ENCODE data around the gene PEMT. TPM values are rescaled to one million over a fixed set of nuclear protein-coding genes. Genes with fewer than 3 reads are reported as not detected.

The PEMT gene
- total and polyA plus RNA-seq, 2 donors (not counting 1 experiment from before 2014, with no cell fraction given) = 18.0 to 18.6 TPM

- no peak overlapping the region for H3K4me2 ChIP-seq (ENCODE audit: extremely low read depth, insufficient read depth, low read length)
- H3K9me3 ChIP-seq (ENCODE audit: control insufficient read depth, insufficient read depth, low read depth, low read length) = no peaks in the 10 kb centered on the region
- H3K27ac ChIP-seq (ENCODE audit: insufficient read depth, low read length) = no peak overlapping the region
- H2AFZ ChIP-seq (ENCODE audit: low read length) = no peak overlapping the region
- no peak overlapping the region for H3K4me3 ChIP-seq (replicated peaks in 1 of 4; ENCODE audit: control extremely low read depth in 1 of 4, insufficient read depth in 1 of 4, low read depth in 3 of 4, low read length in 4 of 4)
- H3K27me3 ChIP-seq (ENCODE audit: control insufficient read depth, insufficient read depth, low read length) = peaks cover 3% of the 10 kb centered on the region
- no peaks in the 10 kb centered on the region for H3K36me3 ChIP-seq (ENCODE audit: control insufficient read depth, insufficient read depth, low read length)
- no peaks in the 10 kb centered on the region for H3K79me2 ChIP-seq (ENCODE audit: control insufficient read depth, insufficient read depth, low read length)
- TF ChIP-seq, protein P1, sequence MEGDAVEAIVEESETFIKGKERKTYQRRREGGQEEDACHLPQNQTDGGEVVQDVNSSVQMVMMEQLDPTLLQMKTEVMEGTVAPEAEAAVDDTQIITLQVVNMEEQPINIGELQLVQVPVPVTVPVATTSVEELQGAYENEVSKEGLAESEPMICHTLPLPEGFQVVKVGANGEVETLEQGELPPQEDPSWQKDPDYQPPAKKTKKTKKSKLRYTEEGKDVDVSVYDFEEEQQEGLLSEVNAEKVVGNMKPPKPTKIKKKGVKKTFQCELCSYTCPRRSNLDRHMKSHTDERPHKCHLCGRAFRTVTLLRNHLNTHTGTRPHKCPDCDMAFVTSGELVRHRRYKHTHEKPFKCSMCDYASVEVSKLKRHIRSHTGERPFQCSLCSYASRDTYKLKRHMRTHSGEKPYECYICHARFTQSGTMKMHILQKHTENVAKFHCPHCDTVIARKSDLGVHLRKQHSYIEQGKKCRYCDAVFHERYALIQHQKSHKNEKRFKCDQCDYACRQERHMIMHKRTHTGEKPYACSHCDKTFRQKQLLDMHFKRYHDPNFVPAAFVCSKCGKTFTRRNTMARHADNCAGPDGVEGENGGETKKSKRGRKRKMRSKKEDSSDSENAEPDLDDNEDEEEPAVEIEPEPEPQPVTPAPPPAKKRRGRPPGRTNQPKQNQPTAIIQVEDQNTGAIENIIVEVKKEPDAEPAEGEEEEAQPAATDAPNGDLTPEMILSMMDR (conservative IDR thresholded peaks at IDR 0.05 in 1 of 2, IDR thresholded peaks at IDR 0.05 in 1 of 2; ENCODE audit: low read depth in 1 of 2, low read length in 2 of 2) = peak in 1 of 2 donors; percentile 34
- no peak for TF ChIP-seq EZH2 (IDR thresholded peaks at IDR 0.05; ENCODE audit: low read length, missing control alignments)
- DNase-seq (ENCODE audit: low read depth in 2 of 2) = no peak
- no peaks in the 10 kb centered on the region for H4K20me1 ChIP-seq (ENCODE audit: control insufficient read depth, extremely low read depth, insufficient read depth, low read length)
- H3K4me1 ChIP-seq (ENCODE audit: control insufficient read depth, extremely low read depth, insufficient read depth, low read length) = peaks cover 2% of the 10 kb centered on the region
- H3K9ac ChIP-seq (ENCODE audit: insufficient read depth, low read length) = no peak overlapping the region
Observed at GRCh38 chr17:17500999-17501605, 90.4 kb downstream of the PEMT start.

DNA sequence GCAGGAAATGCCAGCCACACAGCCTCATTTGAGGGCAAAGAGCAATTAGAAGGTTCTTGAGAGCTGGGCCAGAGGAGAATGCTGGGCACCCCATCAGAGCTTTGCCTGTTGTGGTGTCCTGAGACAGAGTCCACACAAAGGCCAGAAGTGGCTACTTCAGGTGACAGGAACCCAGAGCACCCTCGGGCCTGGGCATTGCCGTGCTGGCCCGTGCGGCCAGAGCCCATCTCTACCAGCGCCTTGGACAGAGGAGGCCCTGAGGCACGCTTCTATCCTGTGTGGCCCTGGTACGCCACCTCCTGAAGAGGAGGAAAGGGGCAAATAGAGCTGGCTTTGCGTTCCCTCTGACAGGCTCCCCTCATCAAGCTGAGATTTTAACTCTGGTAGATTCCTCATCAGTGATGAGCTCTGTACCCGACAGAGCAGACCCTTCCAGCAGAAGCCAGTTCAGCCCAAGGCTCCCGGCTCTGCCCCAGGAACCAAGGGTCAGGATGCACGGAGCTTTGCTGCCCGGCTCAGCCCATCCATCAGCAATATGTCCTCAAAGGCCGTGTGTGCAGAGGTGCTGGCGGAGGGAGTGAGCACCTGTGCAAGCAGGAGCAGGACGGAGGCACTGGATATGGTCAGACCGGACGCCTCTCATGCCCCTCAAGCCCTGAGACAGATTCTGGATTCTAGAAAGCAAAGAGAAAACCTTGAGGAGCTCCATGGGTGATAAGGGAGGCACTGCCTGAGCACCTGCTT, 91.9 kb downstream of the PEMT start:
- no peaks in the 10 kb centered on the region for H3K9me3 ChIP-seq (ENCODE audit: control insufficient read depth, insufficient read depth, low read depth, low read length)
- no peaks in the 10 kb centered on the region for H4K20me1 ChIP-seq (ENCODE audit: control insufficient read depth, extremely low read depth, insufficient read depth, low read length)
- H3K4me3 ChIP-seq (replicated peaks in 1 of 4; ENCODE audit: control extremely low read depth in 1 of 4, insufficient read depth in 1 of 4, low read depth in 3 of 4, low read length in 4 of 4) = no peak overlapping the region
- peaks cover 5% of the 10 kb centered on the region for H3K4me1 ChIP-seq (ENCODE audit: control insufficient read depth, extremely low read depth, insufficient read depth, low read length)
- H3K36me3 ChIP-seq (ENCODE audit: control insufficient read depth, insufficient read depth, low read length) = no peaks in the 10 kb centered on the region
- H3K27ac ChIP-seq (ENCODE audit: insufficient read depth, low read length) = no peak overlapping the region
- no peak overlapping the region for H2AFZ ChIP-seq (ENCODE audit: low read length)
- H3K4me2 ChIP-seq (ENCODE audit: extremely low read depth, insufficient read depth, low read length) = no peak overlapping the region
- TF ChIP-seq, protein P1 (conservative IDR thresholded peaks at IDR 0.05 in 1 of 2, IDR thresholded peaks at IDR 0.05 in 1 of 2; ENCODE audit: low read depth in 1 of 2, low read length in 2 of 2) = no peak
- no peak for TF ChIP-seq EZH2 (IDR thresholded peaks at IDR 0.05; ENCODE audit: low read length, missing control alignments)
- H3K27me3 ChIP-seq (ENCODE audit: control insufficient read depth, insufficient read depth, low read length) = peaks cover 3% of the 10 kb centered on the region
- no peak overlapping the region for H3K9ac ChIP-seq (ENCODE audit: insufficient read depth, low read length)
- H3K79me2 ChIP-seq (ENCODE audit: control insufficient read depth, insufficient read depth, low read length) = no peaks in the 10 kb centered on the region
- no peak for DNase-seq (ENCODE audit: low read depth in 2 of 2)

DNA sequence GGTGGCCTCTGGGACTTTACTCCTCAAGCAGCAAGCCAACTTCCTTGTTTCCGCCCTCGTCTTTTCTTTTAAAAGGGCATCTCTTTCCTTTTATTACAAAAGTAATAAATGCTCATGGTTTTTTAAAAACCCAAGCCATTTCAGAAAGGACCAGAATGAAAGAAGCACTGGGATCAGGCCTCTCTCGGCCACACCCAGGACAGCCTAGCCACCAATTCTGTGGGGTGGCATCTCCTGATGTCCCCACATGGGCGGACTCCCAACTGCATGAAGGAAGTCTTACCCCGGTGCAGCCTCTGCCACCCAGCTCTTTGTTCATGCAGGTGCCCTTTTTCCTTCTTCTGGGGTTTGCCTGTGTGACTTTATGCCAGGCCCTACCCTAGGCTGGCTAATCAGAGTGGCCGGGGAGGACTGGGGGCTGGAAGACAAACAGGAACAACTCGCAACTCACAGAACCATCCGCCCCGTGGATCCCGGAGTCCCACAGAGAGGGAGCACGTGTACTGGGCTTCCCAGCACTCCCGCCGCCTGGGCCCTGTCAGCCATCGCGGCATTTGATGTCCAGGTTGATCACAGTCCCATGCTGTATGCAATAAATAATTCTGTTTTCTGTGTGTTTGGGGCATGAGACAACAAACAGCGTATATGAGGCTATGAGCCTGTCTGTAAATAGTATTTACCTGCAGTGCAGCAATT, 92.8 kb downstream of the PEMT start:
- peaks cover 5% of the 10 kb centered on the region for H3K4me1 ChIP-seq (ENCODE audit: control insufficient read depth, extremely low read depth, insufficient read depth, low read length)

More for the DNA sequence above, 92.8 kb downstream of the PEMT start:
- Histone ChIP-seq H3K9me3 (ENCODE audit: control insufficient read depth, insufficient read depth, low read depth, low read length) (no peaks in the 10 kb centered on the region), H3K79me2 (ENCODE audit: control insufficient read depth, insufficient read depth, low read length) (no peaks in the 10 kb centered on the region), H3K9ac (ENCODE audit: insufficient read depth, low read length) (no peak overlapping the region), H3K4me2 (ENCODE audit: extremely low read depth, insufficient read depth, low read length) (no peak overlapping the region), H3K36me3 (ENCODE audit: control insufficient read depth, insufficient read depth, low read length) (no peaks in the 10 kb centered on the region), H2AFZ (ENCODE audit: low read length) (no peak overlapping the region), H4K20me1 (ENCODE audit: control insufficient read depth, extremely low read depth, insufficient read depth, low read length) (no peaks in the 10 kb centered on the region), H3K4me3 (replicated peaks in 1 of 4; ENCODE audit: control extremely low read depth in 1 of 4, insufficient read depth in 1 of 4, low read depth in 3 of 4, low read length in 4 of 4) (no peak overlapping the region), H3K27me3 (ENCODE audit: control insufficient read depth, insufficient read depth, low read length) (peaks cover 3% of the 10 kb centered on the region), H3K27ac (ENCODE audit: insufficient read depth, low read length) (no peak overlapping the region)
- no peak for DNase-seq (ENCODE audit: low read depth in 2 of 2)
- TF ChIP-seq EZH2 (IDR thresholded peaks at IDR 0.05; ENCODE audit: low read length, missing control alignments) = no peak
- TF ChIP-seq, protein P1 (conservative IDR thresholded peaks at IDR 0.05 in 1 of 2, IDR thresholded peaks at IDR 0.05 in 1 of 2; ENCODE audit: low read depth in 1 of 2, low read length in 2 of 2) = no peak

Measured in fibroblast of lung (primary cell).